Upper lobe of left lung (tissue), 4 donors: ENCODE results near the gene TBRG1.

ENCODE experiments used
- CTCF ChIP-seq, 6 experiments: fragments of 450-650 bp in 4 of 6; fragments of 200-600 bp in 2 of 6; sonication (generic) in 2 of 6; IDR thresholded peaks; one replicate each; pipeline ENCODE4 v1.5.1; 2016 to 2019; ENCODE audit warnings: antibody characterized with exemption in 6 of 6
- POLR2A ChIP-seq, 4 donors: fragments of 450-650 bp; IDR thresholded peaks; one replicate each; pipeline ENCODE4 v1.5.1; 2016 to 2017; ENCODE audit warnings: antibody characterized with exemption in 4 of 4, mild to moderate bottlenecking in 2 of 4
- POLR2AphosphoS5 ChIP-seq, 2 donors: sonication (generic); formaldehyde crosslinking; IDR thresholded peaks; one replicate each; pipeline ENCODE4 v1.5.1; 2017; ENCODE audit warnings: antibody characterized with exemption in 2 of 2

GRCh38 chr11:124635932-124636331 lies 13.3 kb downstream of the TBRG1 start:
- TF ChIP-seq POLR2A (IDR thresholded peaks at IDR 0.05) (no peak), CTCF (IDR thresholded peaks at IDR 0.05) (no peak), POLR2AphosphoS5 (IDR thresholded peaks at IDR 0.05) (no peak)
